ENCODE results near the gene IRS1.

DNA sequence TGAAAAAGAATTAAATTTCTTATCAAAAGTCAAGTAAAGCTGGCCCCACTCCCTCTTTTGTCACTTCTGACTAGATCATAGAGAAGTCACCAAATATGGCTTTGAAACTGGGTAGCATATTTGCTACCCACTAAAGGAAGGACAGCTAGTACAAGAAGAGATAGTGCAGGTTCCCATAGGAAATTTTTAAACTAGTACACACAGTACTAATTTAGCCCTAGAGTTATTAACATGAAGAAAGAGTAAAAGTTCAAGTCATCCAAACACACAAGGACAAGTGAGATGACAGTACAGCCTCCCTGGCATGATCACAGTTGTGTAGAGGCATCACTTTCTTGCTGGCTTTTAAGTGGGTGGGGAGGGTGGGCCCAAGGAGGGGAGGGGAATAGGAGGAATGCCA is 100.9 kb downstream of the IRS1 start:
- TF ChIP-seq, protein P1, sequence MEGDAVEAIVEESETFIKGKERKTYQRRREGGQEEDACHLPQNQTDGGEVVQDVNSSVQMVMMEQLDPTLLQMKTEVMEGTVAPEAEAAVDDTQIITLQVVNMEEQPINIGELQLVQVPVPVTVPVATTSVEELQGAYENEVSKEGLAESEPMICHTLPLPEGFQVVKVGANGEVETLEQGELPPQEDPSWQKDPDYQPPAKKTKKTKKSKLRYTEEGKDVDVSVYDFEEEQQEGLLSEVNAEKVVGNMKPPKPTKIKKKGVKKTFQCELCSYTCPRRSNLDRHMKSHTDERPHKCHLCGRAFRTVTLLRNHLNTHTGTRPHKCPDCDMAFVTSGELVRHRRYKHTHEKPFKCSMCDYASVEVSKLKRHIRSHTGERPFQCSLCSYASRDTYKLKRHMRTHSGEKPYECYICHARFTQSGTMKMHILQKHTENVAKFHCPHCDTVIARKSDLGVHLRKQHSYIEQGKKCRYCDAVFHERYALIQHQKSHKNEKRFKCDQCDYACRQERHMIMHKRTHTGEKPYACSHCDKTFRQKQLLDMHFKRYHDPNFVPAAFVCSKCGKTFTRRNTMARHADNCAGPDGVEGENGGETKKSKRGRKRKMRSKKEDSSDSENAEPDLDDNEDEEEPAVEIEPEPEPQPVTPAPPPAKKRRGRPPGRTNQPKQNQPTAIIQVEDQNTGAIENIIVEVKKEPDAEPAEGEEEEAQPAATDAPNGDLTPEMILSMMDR (IDR thresholded peaks at IDR 0.05): no peak
- no peak for TF ChIP-seq POLR2A (IDR thresholded peaks at IDR 0.05)

Data from vagina (tissue), 2 donors.